Mesothelial cell of epicardium (in vitro differentiated cells): Measurements from ENCODE around the gene MATN1. TPM values are rescaled to one million over a fixed set of nuclear protein-coding genes. Genes with fewer than 3 reads are reported as not detected.

Experiments used
- DNase-seq, 2 experiments: peaks; one replicate each; pipeline ENCODE4 v3.0.0; 2021; ENCODE audit warnings: low spot score in 2 of 2; ENCODE audit not compliant: unreplicated experiment in 2 of 2
- H3K27ac Mint-ChIP-seq: 2 replicates; pipeline ENCODE4 v1.8.0; 2021; ENCODE audit warnings: mixed read lengths
- H3K27me3 Mint-ChIP-seq: 2 replicates; pipeline ENCODE4 v1.8.0; 2021; ENCODE audit warnings: low read depth, mixed read lengths
- H3K36me3 Mint-ChIP-seq: 2 replicates; pipeline ENCODE4 v1.8.0; 2021; ENCODE audit warnings: mixed read lengths
- H3K4me1 Mint-ChIP-seq: 2 replicates; pipeline ENCODE4 v1.8.0; 2021; ENCODE audit warnings: mixed read lengths
- H3K4me3 Mint-ChIP-seq: 2 replicates; pipeline ENCODE4 v1.8.0; 2021; ENCODE audit warnings: mild to moderate bottlenecking, moderate library complexity, mixed read lengths
- H3K9me3 Mint-ChIP-seq: 2 replicates; pipeline ENCODE4 v1.8.0; 2021; ENCODE audit warnings: mixed read lengths
- total RNA-seq: library from RNA; stranded (reverse); gene quantifications from 3 replicates; pipeline ENCODE4 v1.2.1, GENCODE V29; 2021
- TF ChIP-seq, protein P1 (sequence below): fragments of 200-600 bp; sonication (generic); IDR thresholded peaks from one replicate; pipeline ENCODE4 v1.5.0; 2021; ENCODE audit warnings: antibody characterized with exemption; ENCODE audit not compliant: unreplicated experiment

Gene MATN1
- total RNA-seq, 1 donor from 2014 or later, result 5.6 TPM

DNA sequence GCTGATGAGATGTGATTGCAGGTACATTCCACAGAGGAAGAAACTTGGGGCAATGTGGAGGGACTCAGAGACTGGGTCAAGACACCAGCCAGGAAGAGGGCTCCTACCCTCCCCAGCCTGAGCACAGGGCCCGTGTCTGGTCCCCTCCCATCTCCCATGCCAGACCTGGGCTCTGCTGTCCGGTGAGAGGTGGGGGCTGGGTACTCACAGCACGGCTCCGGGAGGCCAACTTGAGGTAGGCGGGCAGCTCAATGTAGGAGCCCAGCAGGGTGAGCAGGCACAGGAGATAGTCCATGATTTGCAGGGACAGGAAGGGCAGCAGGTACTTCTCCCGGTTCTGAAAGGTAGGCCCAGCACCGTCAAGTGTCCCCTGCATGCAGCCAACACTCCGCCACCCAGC, 16.2 kb upstream of the MATN1 start:
- H3K9me3 Mint-ChIP-seq, result peaks cover 4% of the 10 kb centered on the region
- no peaks in the 10 kb centered on the region for H3K4me1 Mint-ChIP-seq
- TF ChIP-seq, protein P1, sequence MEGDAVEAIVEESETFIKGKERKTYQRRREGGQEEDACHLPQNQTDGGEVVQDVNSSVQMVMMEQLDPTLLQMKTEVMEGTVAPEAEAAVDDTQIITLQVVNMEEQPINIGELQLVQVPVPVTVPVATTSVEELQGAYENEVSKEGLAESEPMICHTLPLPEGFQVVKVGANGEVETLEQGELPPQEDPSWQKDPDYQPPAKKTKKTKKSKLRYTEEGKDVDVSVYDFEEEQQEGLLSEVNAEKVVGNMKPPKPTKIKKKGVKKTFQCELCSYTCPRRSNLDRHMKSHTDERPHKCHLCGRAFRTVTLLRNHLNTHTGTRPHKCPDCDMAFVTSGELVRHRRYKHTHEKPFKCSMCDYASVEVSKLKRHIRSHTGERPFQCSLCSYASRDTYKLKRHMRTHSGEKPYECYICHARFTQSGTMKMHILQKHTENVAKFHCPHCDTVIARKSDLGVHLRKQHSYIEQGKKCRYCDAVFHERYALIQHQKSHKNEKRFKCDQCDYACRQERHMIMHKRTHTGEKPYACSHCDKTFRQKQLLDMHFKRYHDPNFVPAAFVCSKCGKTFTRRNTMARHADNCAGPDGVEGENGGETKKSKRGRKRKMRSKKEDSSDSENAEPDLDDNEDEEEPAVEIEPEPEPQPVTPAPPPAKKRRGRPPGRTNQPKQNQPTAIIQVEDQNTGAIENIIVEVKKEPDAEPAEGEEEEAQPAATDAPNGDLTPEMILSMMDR, result no peak
- H3K27me3 Mint-ChIP-seq, result no peaks in the 10 kb centered on the region
- H3K4me3 Mint-ChIP-seq, result no peak overlapping the region
- no peaks in the 10 kb centered on the region for H3K36me3 Mint-ChIP-seq
- no peak for DNase-seq
- no peak overlapping the region for H3K27ac Mint-ChIP-seq

DNA sequence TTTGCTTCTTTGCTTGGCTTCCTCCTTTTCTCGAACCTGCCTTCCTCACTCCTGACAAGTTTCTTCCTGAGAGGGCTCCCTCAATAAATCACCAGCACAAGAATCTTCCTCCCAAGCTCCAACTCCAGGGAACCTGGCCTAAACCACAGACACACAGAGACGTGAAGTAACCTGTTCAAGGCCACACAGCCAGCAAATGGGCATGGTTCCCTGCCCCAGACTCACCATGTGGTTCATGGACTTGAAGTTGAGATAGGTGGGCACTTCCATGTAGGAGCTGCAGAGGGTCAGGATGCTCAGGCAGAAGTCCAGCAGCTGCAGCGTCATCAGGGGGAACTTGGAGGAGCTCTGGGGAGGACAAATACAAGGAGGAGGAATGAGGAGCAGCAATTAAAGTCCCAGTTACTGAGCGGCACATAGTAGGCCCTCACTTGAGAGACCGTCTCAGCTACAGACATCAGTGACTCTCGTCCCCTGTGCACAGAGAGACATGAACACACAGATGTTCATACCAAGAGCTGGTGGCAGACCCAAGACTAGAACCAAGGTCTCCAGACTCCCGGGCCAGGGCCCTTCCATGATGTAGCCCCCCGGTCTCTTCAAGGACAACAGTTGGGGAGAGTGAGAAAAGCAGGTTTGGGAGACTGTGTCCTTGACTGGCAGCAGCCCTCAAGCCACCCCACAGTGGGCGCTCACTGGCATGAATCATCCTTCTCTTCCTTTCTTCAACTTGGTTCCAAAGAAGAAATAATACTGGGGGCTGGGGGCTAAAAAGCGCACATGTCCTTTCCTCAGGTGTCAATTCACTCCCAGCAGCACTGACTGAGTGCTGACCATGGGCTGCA, 15.6 kb upstream of the MATN1 start:
- no peaks in the 10 kb centered on the region for H3K36me3 Mint-ChIP-seq
- H3K27me3 Mint-ChIP-seq, result no peaks in the 10 kb centered on the region
- H3K4me1 Mint-ChIP-seq, result no peaks in the 10 kb centered on the region
- no peak for DNase-seq
- H3K27ac Mint-ChIP-seq, result no peak overlapping the region
- no peak overlapping the region for H3K4me3 Mint-ChIP-seq
- peaks cover 4% of the 10 kb centered on the region for H3K9me3 Mint-ChIP-seq
- TF ChIP-seq, protein P1, result no peak

DNA sequence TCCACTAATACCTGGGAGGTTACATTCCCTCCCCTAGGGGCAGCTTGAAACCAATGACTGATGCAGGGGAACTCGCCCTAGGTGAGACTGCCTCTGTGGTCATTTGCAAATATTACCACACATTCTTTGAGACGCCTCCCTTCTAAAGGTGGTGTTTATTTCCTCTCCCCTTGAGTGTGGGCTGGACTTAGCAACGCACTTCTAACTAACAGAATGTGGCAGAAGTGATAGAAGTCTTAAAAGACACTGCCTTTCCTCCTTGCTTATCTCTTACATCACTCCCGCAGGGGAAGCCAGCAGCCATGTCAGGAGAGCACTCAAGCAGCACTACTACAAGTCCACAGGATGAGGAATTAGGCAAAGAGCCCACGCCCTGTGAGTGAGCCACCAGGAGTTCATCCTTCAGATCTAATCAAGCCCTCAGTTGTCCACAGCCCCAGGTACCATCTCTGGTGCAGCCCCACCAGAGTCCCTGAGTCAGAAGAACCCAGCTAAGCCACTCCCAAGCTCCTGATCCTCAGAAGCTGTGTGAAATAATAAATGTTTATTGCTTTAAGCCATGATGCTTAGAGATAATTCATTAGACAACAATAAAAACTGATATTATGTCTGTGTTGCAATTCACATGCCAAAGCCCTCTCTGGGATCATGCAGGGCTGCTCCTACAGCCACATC, 14.8 kb upstream of the MATN1 start:
- Mint-ChIP-seq H3K9me3 (peaks cover 4% of the 10 kb centered on the region), H3K36me3 (no peaks in the 10 kb centered on the region), H3K27ac (no peak overlapping the region), H3K4me1 (no peaks in the 10 kb centered on the region), H3K27me3 (no peaks in the 10 kb centered on the region), H3K4me3 (no peak overlapping the region)
- TF ChIP-seq, protein P1, result no peak
- DNase-seq, result no peak

DNA sequence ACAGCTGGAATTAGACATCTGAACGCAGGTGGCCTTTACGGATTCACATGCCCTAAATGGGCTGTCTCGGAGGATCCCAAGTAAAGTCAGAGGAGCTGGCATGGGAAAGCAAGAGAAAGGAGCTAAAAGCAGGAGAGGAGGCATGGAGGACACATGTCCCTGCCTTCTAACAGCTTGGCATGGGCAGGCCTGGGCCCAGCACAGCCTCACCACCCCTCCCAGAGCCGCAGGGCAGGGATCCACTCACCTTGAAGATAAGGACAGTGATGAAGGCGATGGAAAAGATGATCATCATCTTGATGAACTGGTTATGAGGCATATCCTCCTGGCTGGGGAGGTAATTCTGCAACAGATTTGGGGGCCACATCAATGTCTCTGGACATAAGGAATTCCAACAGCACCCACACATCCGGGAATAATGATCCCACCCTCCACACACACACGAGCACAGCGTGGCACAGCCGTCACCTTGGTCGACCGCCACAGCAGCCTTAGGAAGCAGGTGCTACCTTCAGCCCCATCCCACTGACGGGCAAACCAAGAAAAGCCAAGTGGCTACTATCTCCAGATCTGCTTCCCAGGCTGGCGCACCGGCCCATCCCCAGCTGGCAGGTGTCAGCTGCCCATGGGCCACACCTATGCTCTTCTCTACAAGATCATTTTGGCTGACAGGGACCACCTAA, 14.1 kb upstream of the MATN1 start:
- Mint-ChIP-seq H3K27ac (no peak overlapping the region), H3K4me1 (no peaks in the 10 kb centered on the region), H3K27me3 (no peaks in the 10 kb centered on the region), H3K36me3 (no peaks in the 10 kb centered on the region), H3K4me3 (no peak overlapping the region), H3K9me3 (peaks cover 4% of the 10 kb centered on the region)
- TF ChIP-seq, protein P1, result no peak
- no peak for DNase-seq

DNA sequence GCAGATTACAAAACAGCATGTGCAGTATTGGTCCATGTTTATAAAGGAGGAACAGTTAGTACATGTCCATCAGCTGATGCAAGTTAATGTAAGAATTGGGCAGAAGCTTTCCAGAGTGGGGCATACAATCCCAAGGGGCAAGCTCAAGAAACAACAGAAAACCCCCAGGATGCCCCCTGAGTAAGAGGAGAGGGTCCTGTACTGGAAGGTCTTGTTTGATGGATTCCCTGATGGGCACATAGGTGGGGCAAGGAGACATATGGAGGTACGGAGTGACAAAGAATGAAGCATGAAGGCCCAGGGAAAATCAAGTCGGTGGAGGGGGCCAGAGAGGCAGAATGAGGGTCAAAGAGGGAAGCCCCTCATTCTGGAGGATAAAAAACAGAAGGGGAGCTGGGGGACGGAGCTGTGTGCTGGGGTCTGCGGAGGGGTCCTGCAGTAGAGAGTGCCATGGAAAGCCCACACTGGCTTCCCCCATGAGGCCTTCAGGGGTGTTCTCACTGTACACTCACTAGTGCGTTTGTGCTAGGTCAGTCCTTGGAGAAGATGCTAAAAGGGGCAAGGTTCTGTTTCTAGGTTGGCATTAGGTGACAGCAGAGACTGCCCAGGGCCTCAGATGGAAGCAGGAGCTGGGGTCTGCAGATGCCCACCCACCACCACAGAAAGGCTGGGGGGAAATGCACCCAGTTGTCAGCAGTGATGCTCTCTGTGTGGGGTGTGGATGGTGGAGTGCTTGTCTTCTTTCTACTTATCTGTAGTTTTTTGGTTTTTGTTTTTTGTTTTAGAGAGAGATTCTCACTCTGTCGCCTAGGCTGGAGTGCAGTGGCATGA, 12.5 kb upstream of the MATN1 start:
- no peaks in the 10 kb centered on the region for H3K27me3 Mint-ChIP-seq
- no peak for DNase-seq

More for the DNA sequence above, 12.5 kb upstream of the MATN1 start:
- no peaks in the 10 kb centered on the region for H3K4me1 Mint-ChIP-seq
- H3K4me3 Mint-ChIP-seq, result no peak overlapping the region
- H3K36me3 Mint-ChIP-seq, result no peaks in the 10 kb centered on the region
- peaks cover 4% of the 10 kb centered on the region for H3K9me3 Mint-ChIP-seq
- no peak overlapping the region for H3K27ac Mint-ChIP-seq
- TF ChIP-seq, protein P1, result no peak
